Breast epithelium (tissue), 4 donors: Measurements from ENCODE around the gene NNAT. TPM values are rescaled to one million over a fixed set of nuclear protein-coding genes. Genes with fewer than 3 reads are reported as not detected.

Source experiments
- DNase-seq, 2 donors: peaks; one replicate each; pipeline ENCODE4 v3.0.0-alpha.2; 2019; ENCODE audit warnings: low spot score in 2 of 2
- H3K27ac ChIP-seq, 2 donors: fragments of 200-600 bp; sonication (generic) in 1 of 2; one replicate each; pipeline ENCODE4 v1.5.1; 2016 to 2019; ENCODE audit warnings: mild to moderate bottlenecking in 1 of 2
- H3K27me3 ChIP-seq, 2 donors: fragments of 200-600 bp; sonication (generic) in 1 of 2; one replicate each; pipeline versions ENCODE4 v1.5.1 to v1.6.0; 2017 to 2019; ENCODE audit warnings: control low read depth in 1 of 2, mild to moderate bottlenecking in 1 of 2
- H3K36me3 ChIP-seq: fragments of 200-600 bp; one replicate; pipeline ENCODE4 v1.5.1; 2019
- H3K4me1 ChIP-seq, 2 donors: fragments of 200-600 bp; sonication (generic); one replicate each; pipeline ENCODE4 v1.5.1; 2016 to 2019; ENCODE audit warnings: control low read depth in 1 of 2
- H3K4me3 ChIP-seq, 3 donors: fragments of 200-600 bp; sonication (generic); 1 replicate in 2 of 3; 2 replicates in 1 of 3; pipeline ENCODE4 v1.5.1; 2016 to 2019; ENCODE audit warnings: mild to moderate bottlenecking in 3 of 3, moderate library complexity in 2 of 3
- H3K9me3 ChIP-seq, 2 donors: fragments of 200-600 bp; sonication (generic) in 1 of 2; one replicate each; pipeline ENCODE4 v1.5.1; 2016 to 2019; ENCODE audit warnings: control low read depth in 1 of 2
- CTCF ChIP-seq, 3 donors: fragments of 450-650 bp; IDR thresholded peaks; one replicate each; pipeline ENCODE4 v1.5.1; 2016 to 2017; ENCODE audit warnings: antibody characterized with exemption in 3 of 3, mild to moderate bottlenecking in 3 of 3, moderate library complexity in 3 of 3
- POLR2A ChIP-seq: fragments of 450-650 bp; IDR thresholded peaks from one replicate; pipeline ENCODE4 v1.6.1; 2016; ENCODE audit warnings: antibody characterized with exemption, mild to moderate bottlenecking, moderate library complexity
- POLR2AphosphoS5 ChIP-seq, 3 donors: sonication (generic); formaldehyde crosslinking; IDR thresholded peaks; one replicate each; pipeline ENCODE4 v1.6.1; 2017; ENCODE audit warnings: antibody characterized with exemption in 3 of 3
- intact Hi-C: fragments of 100-400 bp; cut with DNase I; formaldehyde crosslinking; loops from one replicate; pipeline ENCODE4 v1.15.1; 2023; ENCODE audit warnings: low total_unique reads
- total RNA-seq, 3 donors: library from RNA; depleted of rRNA; stranded (reverse); fragments of >200 nt; gene quantifications; one replicate each; pipeline ENCODE4 v1.1.0, GENCODE V29; 2016

Gene NNAT
- total RNA-seq, 3 donors from 2014 or later, result 3.9 to 82.1 (median 9.7) TPM

DNA sequence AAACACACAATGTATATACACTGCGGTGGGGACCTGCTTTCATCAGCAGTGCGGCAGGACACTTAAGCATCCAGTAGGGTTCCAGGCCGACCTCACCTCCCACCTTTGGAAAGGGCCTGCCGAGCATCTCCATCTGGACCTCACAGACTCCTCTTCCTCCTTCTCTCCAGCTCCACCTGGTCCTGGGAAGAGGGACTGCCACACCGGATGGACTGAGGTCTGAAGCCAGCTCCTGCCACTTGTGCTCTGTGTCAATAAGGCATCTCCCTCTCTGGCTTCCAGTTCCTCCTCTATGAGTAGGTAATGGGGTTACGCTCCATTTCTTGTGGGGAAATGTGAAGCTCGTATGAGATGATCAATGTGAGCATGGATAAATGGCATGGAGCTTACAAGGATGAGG is 19.1 kb upstream of the NNAT start:
- H3K27me3 ChIP-seq, result no peaks in the 10 kb centered on the region
- H3K4me3 ChIP-seq, result no peak overlapping the region
- intact Hi-C loops, result no loop called here
- no peaks in the 10 kb centered on the region for H3K9me3 ChIP-seq
- TF ChIP-seq CTCF (IDR thresholded peaks at IDR 0.05) (no peak), POLR2A (no peak), POLR2AphosphoS5 (IDR thresholded peaks at IDR 0.05) (no peak)
- no peaks in the 10 kb centered on the region for H3K4me1 ChIP-seq
- DNase-seq, result no peak
- no peak overlapping the region for H3K27ac ChIP-seq
- H3K36me3 ChIP-seq, result no peaks in the 10 kb centered on the region

- TF ChIP-seq POLR2AphosphoS5 (IDR thresholded peaks at IDR 0.05) (no peak), POLR2A (no peak), CTCF (IDR thresholded peaks at IDR 0.05) (no peak)
- intact Hi-C loops, result no loop called here
- Histone ChIP-seq H3K4me1 (no peaks in the 10 kb centered on the region), H3K27ac (no peak overlapping the region), H3K4me3 (no peak overlapping the region), H3K27me3 (no peaks in the 10 kb centered on the region), H3K9me3 (no peaks in the 10 kb centered on the region), H3K36me3 (no peaks in the 10 kb centered on the region)
- no peak for DNase-seq
These were observed 18.4 kb upstream of the NNAT start for GRCh38 chr20:37502654-37503053.

- no peaks in the 10 kb centered on the region for H3K36me3 ChIP-seq
- no peak overlapping the region for H3K27ac ChIP-seq
- H3K9me3 ChIP-seq, result no peaks in the 10 kb centered on the region
- no peaks in the 10 kb centered on the region for H3K4me1 ChIP-seq
- no peak for DNase-seq
- TF ChIP-seq POLR2AphosphoS5 (IDR thresholded peaks at IDR 0.05) (no peak), POLR2A (no peak), CTCF (IDR thresholded peaks at IDR 0.05) (no peak)
- no peak overlapping the region for H3K4me3 ChIP-seq
- intact Hi-C loops, result no loop called here
- H3K27me3 ChIP-seq, result no peaks in the 10 kb centered on the region
These were observed 17.7 kb upstream of the NNAT start for GRCh38 chr20:37503256-37503927.

DNA sequence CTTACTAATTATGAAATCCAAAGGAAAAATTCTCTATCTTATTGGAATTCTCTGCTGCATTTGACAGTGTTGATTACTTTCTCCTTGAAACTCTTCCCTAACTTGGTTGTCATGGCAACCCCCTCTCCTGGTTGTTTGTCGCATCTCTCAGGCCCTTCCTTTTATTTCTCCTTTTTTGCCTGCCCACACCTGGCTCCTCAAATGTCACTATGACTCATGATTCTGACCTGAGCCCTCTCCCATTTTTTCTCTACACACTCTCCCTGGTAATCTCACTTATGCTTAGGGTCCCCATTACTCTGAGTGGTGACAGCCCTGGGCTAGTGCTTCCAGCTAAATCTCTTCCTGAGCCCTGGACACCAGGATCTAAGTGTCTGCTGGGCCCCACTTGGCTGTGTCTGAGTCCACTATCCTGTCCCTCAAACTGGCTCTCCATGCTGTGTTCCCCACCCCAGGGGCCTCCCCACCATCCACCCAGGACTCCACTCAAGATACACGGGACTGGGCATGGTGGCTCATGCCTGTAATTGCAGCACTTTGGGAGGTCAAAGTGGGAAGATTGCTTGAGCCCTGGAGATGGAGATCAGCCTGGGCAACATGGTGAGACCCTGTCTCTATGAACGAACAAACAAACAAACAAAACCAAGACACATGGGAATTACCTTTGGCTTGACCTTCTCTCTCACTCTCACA is 16.5 kb upstream of the NNAT start:
- H3K4me1 ChIP-seq, result no peaks in the 10 kb centered on the region
- no peak overlapping the region for H3K27ac ChIP-seq
- no peaks in the 10 kb centered on the region for H3K9me3 ChIP-seq
- TF ChIP-seq POLR2AphosphoS5 (IDR thresholded peaks at IDR 0.05) (no peak), CTCF (IDR thresholded peaks at IDR 0.05) (no peak), POLR2A (no peak)
- no peaks in the 10 kb centered on the region for H3K27me3 ChIP-seq
- no peaks in the 10 kb centered on the region for H3K36me3 ChIP-seq
- DNase-seq, result no peak
- intact Hi-C loops, result no loop called here
- H3K4me3 ChIP-seq, result no peak overlapping the region
